PFSK-1 (cell line): Measurements from ENCODE around the gene SCAMP3.

ENCODE experiments used
- POLR2AphosphoS5 ChIP-seq: IDR thresholded peaks from 2 replicates; pipeline ENCODE4 v1.6.1; 2012; ENCODE audit warnings: low read depth, mild to moderate bottlenecking, control low read depth, low read length, moderate library complexity
- SIN3A ChIP-seq: IDR thresholded peaks from 2 replicates; pipeline ENCODE4 v1.6.1; 2012; ENCODE audit warnings: mild to moderate bottlenecking, low read length, moderate library complexity, borderline replicate concordance; ENCODE audit not compliant: insufficient read depth
- TAF1 ChIP-seq: IDR thresholded peaks from 2 replicates; pipeline ENCODE4 v1.6.1; 2012; ENCODE audit warnings: low read length, control low read depth, borderline replicate concordance; ENCODE audit not compliant: insufficient read depth

- TF ChIP-seq POLR2AphosphoS5: no peak
- no peak for TF ChIP-seq SIN3A
- no peak for TF ChIP-seq TAF1
These were observed 45.1 kb upstream of the SCAMP3 start for GRCh38 chr1:155307247-155307740.
